ENCODE results near the gene ARHGAP31. TPM values are rescaled to one million over a fixed set of nuclear protein-coding genes. Genes with fewer than 3 reads are reported as not detected.
"Not testable (repeated sequence)": the region's sequence is repeated elsewhere in the genome, so short reads cannot be mapped to it uniquely, and the experiment has no call there.

The ARHGAP31 gene, protein sequence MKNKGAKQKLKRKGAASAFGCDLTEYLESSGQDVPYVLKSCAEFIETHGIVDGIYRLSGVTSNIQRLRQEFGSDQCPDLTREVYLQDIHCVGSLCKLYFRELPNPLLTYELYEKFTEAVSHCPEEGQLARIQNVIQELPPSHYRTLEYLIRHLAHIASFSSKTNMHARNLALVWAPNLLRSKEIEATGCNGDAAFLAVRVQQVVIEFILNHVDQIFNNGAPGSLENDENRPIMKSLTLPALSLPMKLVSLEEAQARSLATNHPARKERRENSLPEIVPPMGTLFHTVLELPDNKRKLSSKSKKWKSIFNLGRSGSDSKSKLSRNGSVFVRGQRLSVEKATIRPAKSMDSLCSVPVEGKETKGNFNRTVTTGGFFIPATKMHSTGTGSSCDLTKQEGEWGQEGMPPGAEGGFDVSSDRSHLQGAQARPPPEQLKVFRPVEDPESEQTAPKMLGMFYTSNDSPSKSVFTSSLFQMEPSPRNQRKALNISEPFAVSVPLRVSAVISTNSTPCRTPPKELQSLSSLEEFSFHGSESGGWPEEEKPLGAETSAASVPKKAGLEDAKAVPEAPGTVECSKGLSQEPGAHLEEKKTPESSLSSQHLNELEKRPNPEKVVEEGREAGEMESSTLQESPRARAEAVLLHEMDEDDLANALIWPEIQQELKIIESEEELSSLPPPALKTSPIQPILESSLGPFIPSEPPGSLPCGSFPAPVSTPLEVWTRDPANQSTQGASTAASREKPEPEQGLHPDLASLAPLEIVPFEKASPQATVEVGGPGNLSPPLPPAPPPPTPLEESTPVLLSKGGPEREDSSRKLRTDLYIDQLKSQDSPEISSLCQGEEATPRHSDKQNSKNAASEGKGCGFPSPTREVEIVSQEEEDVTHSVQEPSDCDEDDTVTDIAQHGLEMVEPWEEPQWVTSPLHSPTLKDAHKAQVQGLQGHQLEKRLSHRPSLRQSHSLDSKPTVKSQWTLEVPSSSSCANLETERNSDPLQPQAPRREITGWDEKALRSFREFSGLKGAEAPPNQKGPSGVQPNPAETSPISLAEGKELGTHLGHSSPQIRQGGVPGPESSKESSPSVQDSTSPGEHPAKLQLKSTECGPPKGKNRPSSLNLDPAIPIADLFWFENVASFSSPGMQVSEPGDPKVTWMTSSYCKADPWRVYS (N-terminal part only)
- polyA plus RNA-seq (2013, experiment 1 of 2), result 1.8 TPM
- 1.9 TPM for polyA plus RNA-seq (2013, experiment 2 of 2)

DNA sequence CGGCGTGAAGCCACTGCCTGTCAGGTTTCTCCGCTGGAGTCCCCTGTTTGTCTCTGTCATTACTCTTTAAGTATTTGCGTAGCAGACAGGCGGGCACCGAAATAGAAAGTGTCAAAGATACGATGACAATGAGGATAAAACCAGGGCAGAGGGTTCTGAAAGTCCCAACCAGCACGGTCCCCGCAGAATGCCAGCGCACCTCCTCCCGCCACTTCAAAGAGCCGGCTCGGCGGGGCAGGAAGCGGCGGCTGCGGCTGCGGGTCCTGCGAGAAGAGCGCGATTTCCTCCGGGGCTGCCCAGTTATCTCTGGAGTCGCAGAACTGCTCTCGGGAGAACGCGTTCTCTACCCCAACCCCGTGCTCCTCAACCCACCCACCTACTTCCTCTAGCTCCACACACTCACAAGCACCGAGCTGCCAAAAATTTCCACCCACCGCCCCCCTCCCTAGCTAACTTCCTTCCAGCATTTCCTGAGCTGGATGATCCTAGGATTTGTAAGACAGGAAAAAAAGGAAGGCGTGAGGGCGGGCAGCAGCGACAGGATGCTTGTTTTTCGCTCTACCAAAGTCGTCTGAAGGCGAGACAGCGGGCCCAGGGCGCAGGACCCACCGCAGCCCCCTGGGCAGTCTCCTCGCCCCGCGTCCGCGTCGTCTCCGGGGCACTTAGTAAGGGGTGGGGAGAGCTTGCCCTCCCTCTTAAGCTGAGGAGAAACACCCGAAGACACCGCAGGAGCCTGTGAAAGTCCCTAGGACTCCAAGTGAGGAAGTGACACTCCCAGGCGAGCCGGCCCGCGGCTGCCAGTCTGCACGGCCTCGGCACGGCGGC lies at the start of gene ARHGAP31:
Gene ARHGAP31 (plus strand): TSS at position 513 of the 825 bp plus-strand sequence. CDS start 522 bp downstream, outside the sequence.
- WGBS, result under 1% methylated on average over 55 of the region's 55 CpGs
- peaks cover 62% of the 10 kb centered on the region for H3K27me3 ChIP-seq (ENCODE audit: insufficient read depth, low read length)
- peak within 1 kb of the TSS; percentile 71 for H3K4me3 ChIP-seq (ENCODE audit: low read length)
- H3K36me3 ChIP-seq (ENCODE audit: insufficient read depth, low read length), result no peaks in the 10 kb centered on the region
- no peak within 1 kb of the TSS for H3K27ac ChIP-seq (ENCODE audit: low read depth, low read length)
- H3K9ac ChIP-seq (ENCODE audit: low read depth, low read length), result peak within 1 kb of the TSS; percentile 43
- peaks cover 16% of the 10 kb centered on the region for H3K4me1 ChIP-seq (ENCODE audit: insufficient read depth, low read length)
- no peaks in the 10 kb centered on the region for H3K9me3 ChIP-seq (ENCODE audit: insufficient read depth, low read depth, low read length)

- H3K4me1 ChIP-seq (ENCODE audit: insufficient read depth, low read length), result no peaks in the 10 kb centered on the region; the same call in 1 of the 2 replicates
- no peaks in the 10 kb centered on the region for H3K36me3 ChIP-seq (ENCODE audit: insufficient read depth, low read length)
- no peak overlapping the region for H3K27ac ChIP-seq (ENCODE audit: low read depth, low read length)
- H3K4me3 ChIP-seq (ENCODE audit: low read length), result no peak overlapping the region
- WGBS, result 96% methylated on average over 2 of the region's 2 CpGs
- no peaks in the 10 kb centered on the region for H3K27me3 ChIP-seq (ENCODE audit: insufficient read depth, low read length)
- peaks cover 16% of the 10 kb centered on the region; the same call in 1 of the 2 replicates for H3K9me3 ChIP-seq (ENCODE audit: insufficient read depth, low read depth, low read length)
- no peak overlapping the region for H3K9ac ChIP-seq (ENCODE audit: low read depth, low read length)
These were observed 48.4 kb upstream of the ARHGAP31 start for GRCh38 chr3:119245778-119246177.

DNA sequence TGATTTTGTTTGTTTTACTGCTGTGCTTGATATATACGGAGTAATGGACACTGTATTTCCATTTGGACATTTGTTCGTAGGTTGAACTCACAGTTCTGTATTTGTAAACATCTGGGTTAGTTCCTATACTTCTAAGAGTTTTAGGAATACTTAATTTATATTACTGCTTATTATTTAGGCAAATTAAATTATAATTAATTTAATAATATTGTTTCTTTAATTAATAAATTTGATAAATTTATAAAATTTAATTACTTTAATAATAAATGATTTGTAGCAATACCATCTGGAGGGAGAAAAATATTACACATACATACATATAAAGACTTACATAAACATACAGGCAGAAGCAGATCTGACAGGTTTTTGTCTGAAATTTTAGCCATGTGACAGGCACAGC lies 39.0 kb upstream of the ARHGAP31 start:
- H3K27me3 ChIP-seq (ENCODE audit: insufficient read depth, low read length), result no peaks in the 10 kb centered on the region
- H3K9ac ChIP-seq (ENCODE audit: low read depth, low read length), result no peak overlapping the region
- WGBS, result 94% methylated on average over 2 of the region's 2 CpGs
- peaks cover 30% of the 10 kb centered on the region for H3K4me1 ChIP-seq (ENCODE audit: insufficient read depth, low read length)
- H3K4me3 ChIP-seq (ENCODE audit: low read length), result no peak overlapping the region
- no peaks in the 10 kb centered on the region for H3K36me3 ChIP-seq (ENCODE audit: insufficient read depth, low read length)
- peak overlapping the region; percentile 82 for H3K27ac ChIP-seq (ENCODE audit: low read depth, low read length)
- H3K9me3 ChIP-seq (ENCODE audit: insufficient read depth, low read depth, low read length), result no peaks in the 10 kb centered on the region

GRCh38 chr3:119257111-119257510 lies 37.1 kb upstream of the ARHGAP31 start:
- Histone ChIP-seq H3K9ac (ENCODE audit: low read depth, low read length) (no peak overlapping the region), H3K4me3 (ENCODE audit: low read length) (no peak overlapping the region), H3K27ac (ENCODE audit: low read depth, low read length) (peak overlapping the region; percentile 85; the same call in 1 of the 2 replicates), H3K36me3 (ENCODE audit: insufficient read depth, low read length) (no peaks in the 10 kb centered on the region), H3K4me1 (ENCODE audit: insufficient read depth, low read length) (peaks cover 30% of the 10 kb centered on the region), H3K9me3 (ENCODE audit: insufficient read depth, low read depth, low read length) (no peaks in the 10 kb centered on the region), H3K27me3 (ENCODE audit: insufficient read depth, low read length) (no peaks in the 10 kb centered on the region)
- 92% methylated on average over 2 of the region's 2 CpGs for WGBS

- Histone ChIP-seq H3K27me3 (ENCODE audit: insufficient read depth, low read length) (no peaks in the 10 kb centered on the region), H3K9ac (ENCODE audit: low read depth, low read length) (no peak overlapping the region), H3K36me3 (ENCODE audit: insufficient read depth, low read length) (no peaks in the 10 kb centered on the region), H3K9me3 (ENCODE audit: insufficient read depth, low read depth, low read length) (no peaks in the 10 kb centered on the region), H3K27ac (ENCODE audit: low read depth, low read length) (no peak overlapping the region), H3K4me1 (ENCODE audit: insufficient read depth, low read length) (peaks cover 30% of the 10 kb centered on the region), H3K4me3 (ENCODE audit: low read length) (no peak overlapping the region)
- WGBS, result 96% methylated on average over 7 of the region's 8 CpGs
These were observed 36.4 kb upstream of the ARHGAP31 start for GRCh38 chr3:119257654-119258410.

- WGBS, result no CpG with 5 or more reads among the region's 1 CpG
- H3K4me1 ChIP-seq (ENCODE audit: insufficient read depth, low read length), result peaks cover 30% of the 10 kb centered on the region
- H3K27ac ChIP-seq (ENCODE audit: low read depth, low read length), result no peak overlapping the region
These were observed 35.3 kb upstream of the ARHGAP31 start for GRCh38 chr3:119258915-119259314.

GRCh38 chr3:119259821-119260220 lies 34.4 kb upstream of the ARHGAP31 start:
- Histone ChIP-seq H3K27ac (ENCODE audit: low read depth, low read length) (no peak overlapping the region), H3K27me3 (ENCODE audit: insufficient read depth, low read length) (no peaks in the 10 kb centered on the region), H3K9me3 (ENCODE audit: insufficient read depth, low read depth, low read length) (no peaks in the 10 kb centered on the region), H3K9ac (ENCODE audit: low read depth, low read length) (no peak overlapping the region), H3K4me3 (ENCODE audit: low read length) (no peak overlapping the region), H3K4me1 (ENCODE audit: insufficient read depth, low read length) (peaks cover 26% of the 10 kb centered on the region), H3K36me3 (ENCODE audit: insufficient read depth, low read length) (no peaks in the 10 kb centered on the region)
- 89% methylated on average over 4 of the region's 4 CpGs for WGBS

More at GRCh38 chr3:119258915-119259314, 35.3 kb upstream of the ARHGAP31 start:
- H3K36me3 ChIP-seq (ENCODE audit: insufficient read depth, low read length), result no peaks in the 10 kb centered on the region
- H3K9ac ChIP-seq (ENCODE audit: low read depth, low read length), result no peak overlapping the region
- no peak overlapping the region for H3K4me3 ChIP-seq (ENCODE audit: low read length)
- H3K9me3 ChIP-seq (ENCODE audit: insufficient read depth, low read depth, low read length), result no peaks in the 10 kb centered on the region
- H3K27me3 ChIP-seq (ENCODE audit: insufficient read depth, low read length), result no peaks in the 10 kb centered on the region

DNA sequence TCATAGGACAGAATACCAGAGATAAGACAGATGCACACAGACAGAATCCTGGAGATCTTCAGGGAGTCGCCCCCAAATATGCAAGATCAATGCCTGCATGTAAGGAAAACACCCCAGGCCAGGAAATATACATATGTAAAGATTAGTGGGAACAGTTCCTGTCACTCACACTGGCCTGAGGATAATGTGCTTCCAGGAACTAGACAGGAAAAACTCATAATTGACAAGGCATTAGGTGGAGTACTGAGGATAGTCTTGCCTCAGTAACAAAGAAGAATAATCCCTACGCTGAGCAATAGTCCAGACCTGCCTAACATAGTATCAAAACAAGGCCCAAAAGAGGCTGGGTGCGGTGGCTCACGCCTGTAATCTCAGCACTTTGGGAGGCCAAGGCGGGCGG lies 33.1 kb upstream of the ARHGAP31 start:
- Histone ChIP-seq H3K4me3 (ENCODE audit: low read length) (no peak overlapping the region), H3K4me1 (ENCODE audit: insufficient read depth, low read length) (peaks cover 16% of the 10 kb centered on the region), H3K36me3 (ENCODE audit: insufficient read depth, low read length) (no peaks in the 10 kb centered on the region), H3K9me3 (ENCODE audit: insufficient read depth, low read depth, low read length) (no peaks in the 10 kb centered on the region), H3K9ac (ENCODE audit: low read depth, low read length) (no peak overlapping the region), H3K27ac (ENCODE audit: low read depth, low read length) (no peak overlapping the region; the same call in 1 of the 2 replicates), H3K27me3 (ENCODE audit: insufficient read depth, low read length) (no peaks in the 10 kb centered on the region)
- WGBS, result 68% methylated on average over 6 of the region's 6 CpGs

- not testable (repeated sequence) for H3K9ac ChIP-seq (ENCODE audit: low read depth, low read length); H3K4me1 ChIP-seq (ENCODE audit: insufficient read depth, low read length); H3K27ac ChIP-seq (ENCODE audit: low read depth, low read length); H3K9me3 ChIP-seq (ENCODE audit: insufficient read depth, low read depth, low read length); H3K27me3 ChIP-seq (ENCODE audit: insufficient read depth, low read length); H3K4me3 ChIP-seq (ENCODE audit: low read length); H3K36me3 ChIP-seq (ENCODE audit: insufficient read depth, low read length)
- WGBS, result 86% methylated on average over 2 of the region's 2 CpGs
These were observed 24.0 kb upstream of the ARHGAP31 start for GRCh38 chr3:119270212-119270611.

DNA sequence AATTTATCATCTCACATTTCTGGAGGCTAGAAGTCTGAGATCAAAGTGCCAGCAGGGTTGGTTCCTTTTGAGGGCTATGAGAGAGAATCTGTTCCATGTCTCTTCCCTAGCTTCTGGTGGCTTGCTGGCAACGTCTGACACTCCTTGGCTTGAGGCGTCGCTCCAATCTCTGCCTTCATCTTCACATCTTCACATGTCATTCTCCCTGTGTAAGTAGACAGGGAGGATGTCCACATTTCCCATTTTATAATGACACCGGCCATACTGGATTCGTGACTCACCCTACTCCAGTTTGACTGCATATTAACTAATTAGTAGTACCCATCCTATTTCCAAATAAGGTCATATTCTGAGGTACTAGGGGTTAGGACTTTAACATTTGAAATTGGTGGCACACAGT lies 17.5 kb upstream of the ARHGAP31 start:
- H3K36me3 ChIP-seq (ENCODE audit: insufficient read depth, low read length), result no peaks in the 10 kb centered on the region

More for the DNA sequence above, 17.5 kb upstream of the ARHGAP31 start:
- Histone ChIP-seq H3K9me3 (ENCODE audit: insufficient read depth, low read depth, low read length) (no peaks in the 10 kb centered on the region), H3K4me1 (ENCODE audit: insufficient read depth, low read length) (peaks cover 8% of the 10 kb centered on the region; the same call in 1 of the 2 replicates), H3K27ac (ENCODE audit: low read depth, low read length) (no peak overlapping the region), H3K27me3 (ENCODE audit: insufficient read depth, low read length) (no peaks in the 10 kb centered on the region), H3K4me3 (ENCODE audit: low read length) (no peak overlapping the region), H3K9ac (ENCODE audit: low read depth, low read length) (no peak overlapping the region)
- 83% methylated on average over 5 of the region's 5 CpGs for WGBS
